ENCODE data around the gene CD44. TPM values are rescaled to one million over a fixed set of nuclear protein-coding genes. Genes with fewer than 3 reads are reported as not detected.
A peak's percentile ranks its signal among the peaks of the same experiment; 100 is the strongest.

The CD44 gene
- total and polyA plus RNA-seq, 10 of the 15 experiments (the other 5 are each of a cell fraction or from before 2014, with no cell fraction given), result 57.1 to 293 (median 120) TPM

DNA sequence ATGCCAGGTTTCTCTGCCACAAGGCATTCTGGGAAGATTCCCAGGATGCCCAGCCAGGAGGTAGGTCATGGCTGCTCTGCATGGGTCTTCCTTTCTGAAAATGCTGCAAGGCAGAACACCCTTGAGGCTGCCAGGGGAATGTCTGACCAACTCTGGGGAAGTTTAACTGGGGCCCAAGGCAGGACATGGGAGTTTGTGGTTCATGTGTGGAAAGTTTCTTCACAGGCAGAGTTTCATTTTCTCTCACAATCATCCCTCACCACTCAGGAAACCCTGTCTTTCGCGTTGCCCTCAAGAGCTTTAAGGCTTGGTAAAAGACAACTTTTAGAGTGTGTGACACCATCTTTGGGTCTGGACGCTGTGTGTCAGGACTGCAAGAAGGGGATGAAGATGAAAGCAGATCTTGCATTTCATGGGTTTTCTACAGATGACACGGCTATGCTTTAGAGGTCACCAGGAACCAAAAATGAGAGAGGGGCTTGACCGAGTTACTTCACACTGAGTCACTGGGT, 133.5 kb downstream of the CD44 start (continued):
- TF ChIP-seq CBFB (IDR thresholded peaks at IDR 0.05; ENCODE audit: low read depth) (peak; percentile 89), ZNF384 (IDR thresholded peaks at IDR 0.05; ENCODE audit: borderline replicate concordance, low read depth, low read length) (no peak), EP300 (IDR thresholded peaks at IDR 0.05; ENCODE audit: borderline replicate concordance in 1 of 2, control insufficient read depth in 1 of 2, low read depth in 2 of 2, low read length in 2 of 2) (peak; percentile 57 to 70; a peak in 2 of 4 replicates), SUZ12 (IDR thresholded peaks at IDR 0.05; ENCODE audit: unreplicated experiment) (no peak), SMC3 (IDR thresholded peaks at IDR 0.05; ENCODE audit: borderline replicate concordance, low read length) (peak; percentile 17; the same call in 1 of the 2 replicates), CREM (IDR thresholded peaks at IDR 0.05; ENCODE audit: low read depth) (peak; percentile 85), PAX8 (IDR thresholded peaks at IDR 0.05) (no peak), TBL1XR1 (IDR thresholded peaks at IDR 0.05; ENCODE audit: low read depth, low read length) (peak; percentile 60; the same call in 1 of the 2 replicates), STAT3 (IDR thresholded peaks at IDR 0.05; ENCODE audit: low read depth, low read length) (no peak), ETV6 (conservative IDR thresholded peaks at IDR 0.05 in 1 of 2, IDR thresholded peaks at IDR 0.05 in 1 of 2; ENCODE audit: borderline replicate concordance in 1 of 2, low read depth in 1 of 2) (peak in 1 of 2 experiments; percentile 81; a peak in 2 of 4 replicates), MTA2 (IDR thresholded peaks at IDR 0.05; ENCODE audit: low read depth) (peak; percentile 85), SP1 (IDR thresholded peaks at IDR 0.05; ENCODE audit: low read depth, low read length) (peak; percentile 67), CBX3 (IDR thresholded peaks at IDR 0.05; ENCODE audit: borderline replicate concordance, low read depth) (no peak), MYC (IDR thresholded peaks at IDR 0.05; ENCODE audit: insufficient read depth, insufficient read length, insufficient replicate concordance, low read length, severe bottlenecking) (no peak), RBBP5 (conservative IDR thresholded peaks at IDR 0.05) (no peak), NFXL1 (IDR thresholded peaks at IDR 0.05; ENCODE audit: borderline replicate concordance) (no peak), BHLHE40 (IDR thresholded peaks at IDR 0.05; ENCODE audit: borderline replicate concordance in 1 of 2, low read depth in 2 of 2, low read length in 1 of 2) (peak in 1 of 2 experiments; percentile 49; a peak in 1 of 4 replicates), NR2C2 (IDR thresholded peaks at IDR 0.05; ENCODE audit: borderline replicate concordance, control insufficient read depth, insufficient read length, low read depth) (no peak), EZH2 (IDR thresholded peaks at IDR 0.05; ENCODE audit: borderline replicate concordance, control insufficient read depth, low read depth, low read length) (no peak), ZNF217 (IDR thresholded peaks at IDR 0.05) (no peak), RAD51 (IDR thresholded peaks at IDR 0.05) (no peak), SMARCA5 (IDR thresholded peaks at IDR 0.05) (no peak), RAD21 (IDR thresholded peaks at IDR 0.05; ENCODE audit: insufficient read depth, low read depth, low read length) (peak; percentile 22; the same call in 1 of the 2 replicates), TAF1 (IDR thresholded peaks at IDR 0.05; ENCODE audit: borderline replicate concordance, low read depth, low read length) (no peak), JUND (IDR thresholded peaks at IDR 0.05; ENCODE audit: low read depth, low read length) (no peak), HDAC6 (IDR thresholded peaks at IDR 0.05; ENCODE audit: unreplicated experiment) (no peak), CHD2 (IDR thresholded peaks at IDR 0.05; ENCODE audit: borderline replicate concordance, low read depth, low read length) (no peak), MYB (IDR thresholded peaks at IDR 0.05; ENCODE audit: borderline replicate concordance, low read depth, low read length) (no peak)
- TF ChIP-seq, protein P1, sequence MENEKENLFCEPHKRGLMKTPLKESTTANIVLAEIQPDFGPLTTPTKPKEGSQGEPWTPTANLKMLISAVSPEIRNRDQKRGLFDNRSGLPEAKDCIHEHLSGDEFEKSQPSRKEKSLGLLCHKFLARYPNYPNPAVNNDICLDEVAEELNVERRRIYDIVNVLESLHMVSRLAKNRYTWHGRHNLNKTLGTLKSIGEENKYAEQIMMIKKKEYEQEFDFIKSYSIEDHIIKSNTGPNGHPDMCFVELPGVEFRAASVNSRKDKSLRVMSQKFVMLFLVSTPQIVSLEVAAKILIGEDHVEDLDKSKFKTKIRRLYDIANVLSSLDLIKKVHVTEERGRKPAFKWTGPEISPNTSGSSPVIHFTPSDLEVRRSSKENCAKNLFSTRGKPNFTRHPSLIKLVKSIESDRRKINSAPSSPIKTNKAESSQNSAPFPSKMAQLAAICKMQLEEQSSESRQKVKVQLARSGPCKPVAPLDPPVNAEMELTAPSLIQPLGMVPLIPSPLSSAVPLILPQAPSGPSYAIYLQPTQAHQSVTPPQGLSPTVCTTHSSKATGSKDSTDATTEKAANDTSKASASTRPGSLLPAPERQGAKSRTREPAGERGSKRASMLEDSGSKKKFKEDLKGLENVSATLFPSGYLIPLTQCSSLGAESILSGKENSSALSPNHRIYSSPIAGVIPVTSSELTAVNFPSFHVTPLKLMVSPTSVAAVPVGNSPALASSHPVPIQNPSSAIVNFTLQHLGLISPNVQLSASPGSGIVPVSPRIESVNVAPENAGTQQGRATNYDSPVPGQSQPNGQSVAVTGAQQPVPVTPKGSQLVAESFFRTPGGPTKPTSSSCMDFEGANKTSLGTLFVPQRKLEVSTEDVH (IDR thresholded peaks at IDR 0.05; ENCODE audit: low read depth, partially characterized antibody), result no peak

All from GM12878 (cell line).